SK-N-DZ (cell line): ENCODE results near the gene LDAF1.
"Not testable (repeated sequence)": the region's sequence is repeated elsewhere in the genome, so short reads cannot be mapped to it uniquely, and the experiment has no call there.

ENCODE experiments used
- DNase-seq: peaks from one replicate; pipeline ENCODE4 v3.0.0-alpha.2; 2015; ENCODE audit warnings: low spot score

LDAF1 gene

GRCh38 chr16:21161211-21161610, 2.7 kb downstream of the LDAF1 start:
- DNase-seq, result no peak

DNA sequence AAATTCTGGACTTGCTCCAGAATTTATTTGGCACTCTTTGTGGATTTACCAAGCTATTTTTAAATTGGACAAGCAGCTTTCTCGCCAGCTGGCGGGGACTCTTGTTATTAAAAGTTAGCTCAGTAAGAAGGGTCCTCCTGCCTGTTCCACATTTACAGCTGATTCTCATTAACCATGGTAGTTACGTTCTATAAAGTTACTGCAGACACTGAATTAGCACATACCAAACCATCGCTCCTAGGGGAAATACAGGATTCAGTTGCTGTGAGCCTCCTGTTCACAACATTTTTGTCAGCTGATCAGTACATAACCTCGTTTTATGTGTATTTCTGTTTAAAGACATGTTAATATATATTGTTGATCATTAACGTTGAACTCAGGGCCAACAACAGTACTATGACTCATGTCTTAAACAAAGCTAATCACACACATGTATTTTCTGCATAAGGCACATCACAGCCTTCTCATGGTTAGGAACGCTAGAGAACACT, 4.2 kb downstream of the LDAF1 start:
- DNase-seq, result no peak

DNA sequence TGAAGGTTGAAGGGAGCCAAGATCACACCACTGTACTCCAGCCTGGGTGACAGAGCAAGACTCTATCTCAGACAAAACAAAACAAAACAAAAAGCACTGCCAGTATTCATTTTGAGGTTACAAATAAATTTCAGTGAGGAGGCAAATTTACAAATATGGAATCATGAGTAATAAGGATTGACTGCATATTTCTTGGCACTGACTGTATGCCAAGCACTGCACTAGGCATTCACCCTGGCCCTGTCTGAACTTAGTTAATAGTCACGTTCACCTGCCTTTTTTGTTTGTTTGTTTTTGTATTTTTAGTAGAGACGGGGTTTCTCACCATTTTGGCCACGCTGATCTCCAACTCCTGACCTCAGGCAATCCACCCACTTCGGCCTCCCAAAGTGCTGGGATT, 5.1 kb downstream of the LDAF1 start:
- no peak for DNase-seq

DNA sequence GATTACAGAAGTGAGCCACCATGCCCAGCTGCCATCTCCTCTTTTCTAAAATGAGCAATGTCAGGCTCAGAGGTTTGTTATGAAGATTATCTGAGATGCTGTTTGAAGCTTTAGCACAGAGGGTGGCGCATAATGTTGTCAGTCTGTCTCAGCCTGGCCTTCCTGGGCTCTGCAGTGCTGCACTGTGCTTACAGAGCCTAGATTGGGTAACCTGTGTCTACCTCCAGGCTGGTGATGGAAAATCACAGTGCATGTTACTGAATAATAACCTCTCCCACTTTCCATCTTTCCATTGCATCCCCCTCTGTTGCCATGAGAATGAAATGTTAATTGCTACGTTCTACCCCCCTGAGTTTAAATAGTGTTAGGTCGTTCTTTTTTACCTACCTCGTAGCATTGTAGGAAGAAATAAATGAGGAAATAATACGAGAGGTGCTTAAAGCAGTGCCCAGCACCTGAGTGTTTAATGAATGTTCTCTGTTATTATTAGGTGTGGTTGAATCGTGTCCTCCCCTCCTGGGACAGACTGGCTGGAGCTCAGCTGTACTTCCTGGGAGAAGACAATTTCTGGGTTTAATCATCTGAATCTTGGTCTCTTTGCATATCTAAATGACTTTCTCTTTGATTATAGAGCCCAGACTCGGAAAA, 6.2 kb downstream of the LDAF1 start:
- no peak for DNase-seq

- DNase-seq, result no peak
Measured at GRCh38 chr16:21166561-21166961, 8.1 kb downstream of the LDAF1 start.

- DNase-seq, result no peak
Measured at GRCh38 chr16:21167360-21167759, 8.9 kb downstream of the LDAF1 start.

- DNase-seq, result no peak
Measured at GRCh38 chr16:21167929-21168602, 9.6 kb downstream of the LDAF1 start.

DNA sequence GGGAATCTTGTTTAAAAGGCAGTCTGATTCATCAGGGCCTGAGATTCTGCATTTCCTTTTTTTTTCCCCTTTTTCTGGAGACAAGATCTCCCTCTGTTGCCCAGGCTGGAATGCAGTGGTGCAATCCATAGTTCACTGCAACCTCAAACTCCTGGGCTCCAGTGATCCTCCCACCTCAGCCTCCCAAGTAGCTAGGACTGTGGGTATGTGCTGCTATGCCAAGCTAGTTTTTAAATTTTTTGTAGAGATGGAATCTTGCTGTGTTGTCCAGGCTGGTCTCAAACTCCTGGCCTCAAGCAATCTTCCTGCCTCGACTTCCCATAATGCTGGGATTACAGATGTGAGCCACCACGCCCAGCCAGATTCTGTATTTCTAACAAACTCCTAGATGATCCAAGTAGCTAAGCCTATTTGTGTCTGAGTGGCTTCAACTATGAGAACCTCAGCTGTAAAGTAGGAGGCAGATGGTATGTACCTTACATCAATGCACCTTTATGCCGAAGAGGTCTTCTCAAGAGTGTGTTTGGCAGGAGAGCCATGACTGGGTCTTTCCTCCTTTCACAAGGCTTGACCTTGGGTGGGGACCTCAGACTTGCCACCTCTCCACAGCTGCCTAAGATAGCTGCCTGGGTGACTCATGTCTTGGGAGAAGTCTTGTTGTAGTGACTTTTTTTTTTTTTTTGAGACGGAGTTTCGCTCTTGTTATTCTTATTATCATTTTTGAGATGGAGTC, 10.9 kb downstream of the LDAF1 start:
- no peak for DNase-seq

DNA sequence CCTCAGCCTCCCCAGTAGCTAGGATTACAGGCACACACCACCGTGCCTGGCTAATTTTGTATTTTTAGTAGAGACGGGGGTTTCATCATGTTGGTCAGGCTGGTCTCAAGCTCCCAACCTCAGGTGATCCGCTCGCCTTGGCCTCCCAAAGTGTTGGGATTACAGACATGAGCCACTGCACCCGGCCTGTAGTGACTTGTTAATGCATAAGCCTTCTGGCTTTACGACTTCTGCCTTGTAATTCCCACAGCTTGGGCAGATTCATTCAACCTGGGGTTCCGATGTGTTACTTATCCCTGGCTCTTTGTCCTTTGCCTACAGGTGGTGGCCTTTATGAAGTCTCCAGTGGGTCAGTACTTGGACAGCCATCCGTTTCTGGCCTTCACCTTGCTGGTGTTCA, 11.6 kb downstream of the LDAF1 start:
- not testable (repeated sequence) for DNase-seq

GRCh38 chr16:21172650-21173049, 14.2 kb downstream of the LDAF1 start:
- DNase-seq, result no peak

GRCh38 chr16:21175397-21175796, 16.9 kb downstream of the LDAF1 start:
- DNase-seq, result no peak

DNA sequence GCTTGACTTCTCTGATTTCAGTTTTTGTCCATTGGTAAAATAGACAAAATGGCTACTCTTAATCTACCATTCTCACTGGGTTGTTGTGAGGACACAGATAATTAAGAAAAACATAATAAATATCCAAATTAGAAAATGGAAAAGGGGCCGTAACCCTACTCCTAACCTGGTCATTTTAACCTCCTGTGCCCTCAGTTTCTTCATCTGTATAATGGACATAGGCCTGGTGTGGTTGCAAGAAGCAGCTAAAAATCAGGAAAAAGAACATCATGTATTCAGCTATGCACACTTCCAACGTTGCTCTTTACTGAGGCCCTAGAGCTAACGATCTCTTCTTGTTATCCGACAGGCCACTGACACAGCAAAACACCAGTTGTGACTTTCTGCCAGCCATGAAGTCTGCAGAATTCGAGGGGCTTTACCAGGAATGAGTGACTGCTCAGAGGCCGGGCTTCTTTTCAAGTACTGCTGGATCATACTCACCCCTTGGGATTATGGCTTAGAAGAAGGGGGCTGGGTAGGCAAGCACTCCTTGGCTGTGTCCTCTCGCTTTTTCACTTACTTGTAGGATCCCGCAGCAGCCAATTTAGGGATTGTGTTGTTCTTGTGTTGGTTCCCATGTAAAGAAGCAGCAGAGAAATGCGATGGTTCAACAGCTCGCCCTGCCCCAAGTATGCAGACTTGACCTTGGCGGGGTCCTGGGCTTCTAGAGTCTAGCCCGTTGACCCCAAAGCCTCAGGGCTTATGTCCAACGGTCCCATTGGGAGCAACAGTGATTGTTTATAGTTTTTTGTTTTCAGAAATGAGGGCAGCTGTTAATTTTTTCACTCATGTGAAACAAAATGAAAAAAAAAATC, 20.9 kb downstream of the LDAF1 start:
- no peak for DNase-seq

- no peak for DNase-seq
Measured at GRCh38 chr16:21179983-21180365, 21.5 kb downstream of the LDAF1 start.

DNA sequence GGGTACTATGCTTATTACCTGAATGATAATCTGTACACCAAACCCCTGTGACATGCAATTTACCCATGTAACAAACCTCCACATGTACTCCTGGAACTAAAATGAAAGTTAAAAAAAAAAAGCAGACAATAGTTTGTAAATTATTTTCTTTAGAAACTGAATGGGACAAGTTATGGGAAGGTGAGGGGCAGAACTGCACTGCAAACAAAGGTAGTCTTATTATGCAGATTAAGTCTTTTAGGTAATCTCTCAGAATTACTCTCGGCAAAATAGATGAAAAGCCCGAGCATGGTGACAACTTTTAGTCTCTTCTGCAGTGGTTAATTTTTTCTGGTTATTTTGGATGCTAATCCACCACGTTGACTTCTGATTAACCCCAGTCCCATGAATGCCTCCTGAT, 25.5 kb downstream of the LDAF1 start:
- no peak for DNase-seq

DNA sequence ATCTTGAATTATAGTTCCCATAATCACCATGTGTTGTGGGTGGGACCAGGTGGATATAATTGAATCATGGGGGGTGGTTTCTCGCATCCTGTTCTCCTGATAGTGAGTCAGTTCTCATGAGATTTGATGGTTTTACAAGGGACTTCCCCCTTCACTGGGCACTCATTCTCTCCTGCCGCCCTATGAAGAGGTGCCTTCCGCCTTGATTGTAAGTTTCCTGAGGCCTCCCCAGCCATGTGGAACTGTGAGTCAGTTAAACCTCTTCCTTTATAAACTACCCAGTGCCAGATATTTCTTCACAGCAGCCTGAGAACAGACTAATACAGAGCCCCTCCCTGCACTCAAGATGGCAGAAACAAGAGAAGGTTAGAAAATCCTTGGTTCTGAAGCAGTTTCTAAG, 26.4 kb downstream of the LDAF1 start:
- no peak for DNase-seq

DNA sequence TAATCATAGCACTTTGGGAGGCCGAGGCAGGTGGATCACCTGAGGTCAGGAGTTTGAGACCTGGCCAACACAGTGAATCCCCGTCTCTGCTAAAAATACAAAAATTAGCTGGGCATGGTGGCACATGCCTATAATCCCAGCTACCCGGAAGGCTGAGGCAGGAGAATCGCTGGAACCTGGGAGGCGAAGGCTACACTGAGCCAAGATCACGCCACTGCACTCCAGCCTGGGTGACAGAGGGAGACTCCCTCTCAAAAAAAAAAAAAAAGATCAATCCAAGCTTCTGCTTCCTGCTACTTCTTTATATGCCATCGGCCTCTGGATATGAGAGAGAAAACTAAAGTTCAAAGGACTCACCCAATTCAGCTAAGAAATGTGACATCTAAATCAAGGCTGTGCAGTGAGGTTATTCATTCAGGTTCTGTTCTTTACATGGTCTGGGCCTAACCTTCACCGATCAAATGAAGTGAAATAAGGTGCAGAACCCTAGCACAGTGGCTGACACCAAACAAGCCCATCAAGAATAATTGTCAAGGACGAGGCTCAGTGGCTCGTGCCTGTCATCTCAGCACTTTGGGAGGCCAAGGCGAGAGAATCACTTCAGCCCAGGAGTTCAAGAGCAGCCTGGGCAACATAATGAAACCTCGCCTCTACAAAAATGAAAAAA, 27.3 kb downstream of the LDAF1 start:
- DNase-seq, result no peak

GRCh38 chr16:21186326-21186691, 27.8 kb downstream of the LDAF1 start:
- no peak for DNase-seq

GRCh38 chr16:21189311-21189710, 30.8 kb downstream of the LDAF1 start:
- no peak for DNase-seq

- no peak for DNase-seq
Measured at GRCh38 chr16:21190013-21190412, 31.5 kb downstream of the LDAF1 start.

GRCh38 chr16:21190599-21190998, 32.1 kb downstream of the LDAF1 start:
- peak; percentile 16 for DNase-seq

GRCh38 chr16:21192991-21193390, 34.5 kb downstream of the LDAF1 start:
- DNase-seq, result no peak
